ENCODE measurements around the gene ASCL5.

- no peak for TF ChIP-seq CTCF (IDR thresholded peaks at IDR 0.05)
- no peak for TF ChIP-seq POLR2A (IDR thresholded peaks at IDR 0.05)
These were observed 43.1 kb upstream of the ASCL5 start for GRCh38 chr1:201169971-201170532.
